Astrocyte (in vitro differentiated cells and primary cell): ENCODE measurements around the gene LAMC1. TPM values are rescaled to one million over a fixed set of nuclear protein-coding genes. Genes with fewer than 3 reads are reported as not detected.

Experiments used
- DNase-seq: peaks from one replicate; pipeline ENCODE4 v3.0.0-alpha.2; 2010; ENCODE audit warnings: low read depth
- FAIRE-seq: peaks from 2 replicates; lab custom pipeline; 2011; peaks lifted over from hg19 to GRCh38; lab: Jason Lieb, UNC
- H2AFZ ChIP-seq: 2 replicates; pipeline ENCODE4 v1.6.0; 2012; ENCODE audit warnings: low read depth, low read length, inconsistent platforms
- H3K27ac ChIP-seq: 2 replicates; pipeline ENCODE4 v1.5.1; 2011; ENCODE audit warnings: low read depth, low read length, inconsistent platforms
- H3K27me3 ChIP-seq: 2 replicates; pipeline ENCODE4 v1.6.0; 2011; ENCODE audit warnings: low read length, inconsistent platforms; ENCODE audit not compliant: insufficient read depth
- H3K36me3 ChIP-seq: 2 replicates; pipeline ENCODE4 v1.5.1; 2011; ENCODE audit warnings: low read length, inconsistent platforms; ENCODE audit not compliant: insufficient read depth
- H3K4me1 ChIP-seq: 2 replicates; pipeline ENCODE4 v1.5.1; 2011; ENCODE audit warnings: low read length, inconsistent platforms; ENCODE audit not compliant: insufficient read depth
- H3K4me2 ChIP-seq: 2 replicates; pipeline ENCODE4 v1.6.0; 2012; ENCODE audit warnings: low read length, inconsistent platforms
- H3K4me3 ChIP-seq: 2 replicates; pipeline ENCODE4 v1.5.1; 2011; ENCODE audit warnings: low read depth, mild to moderate bottlenecking, low read length, inconsistent platforms; ENCODE audit not compliant: insufficient read depth
- H3K79me2 ChIP-seq: 2 replicates; pipeline ENCODE4 v1.6.0; 2012; ENCODE audit warnings: mild to moderate bottlenecking, low read length, inconsistent platforms; ENCODE audit not compliant: insufficient read depth
- H3K9ac ChIP-seq: 2 replicates; pipeline ENCODE4 v1.6.0; 2012; ENCODE audit warnings: mild to moderate bottlenecking, low read length, inconsistent platforms
- H3K9me3 ChIP-seq: 2 replicates; pipeline ENCODE4 v1.5.1; 2012; ENCODE audit warnings: low read depth, mild to moderate bottlenecking, low read length, inconsistent platforms; ENCODE audit not compliant: insufficient read depth
- H4K20me1 ChIP-seq: 2 replicates; pipeline ENCODE4 v1.6.0; 2012; ENCODE audit warnings: low read length, inconsistent platforms; ENCODE audit not compliant: insufficient read depth
- H3K27ac Mint-ChIP-seq: one replicate; pipeline ENCODE4 v1.8.0; 2021; ENCODE audit warnings: mild to moderate bottlenecking, mixed read lengths; ENCODE audit not compliant: unreplicated experiment
- H3K27me3 Mint-ChIP-seq: one replicate; pipeline ENCODE4 v1.8.0; 2021; ENCODE audit warnings: low read depth, mixed read lengths; ENCODE audit not compliant: unreplicated experiment
- H3K36me3 Mint-ChIP-seq: one replicate; pipeline ENCODE4 v1.8.0; 2021; ENCODE audit warnings: low read depth, mixed read lengths; ENCODE audit not compliant: unreplicated experiment
- H3K4me1 Mint-ChIP-seq: one replicate; pipeline ENCODE4 v1.8.0; 2021; ENCODE audit warnings: low read depth, mixed read lengths; ENCODE audit not compliant: unreplicated experiment
- H3K4me3 Mint-ChIP-seq: one replicate; pipeline ENCODE4 v1.8.0; 2021; ENCODE audit warnings: mild to moderate bottlenecking, moderate library complexity, mixed read lengths; ENCODE audit not compliant: unreplicated experiment
- H3K9me3 Mint-ChIP-seq: one replicate; pipeline ENCODE4 v1.8.0; 2021; ENCODE audit warnings: mild to moderate bottlenecking, mixed read lengths; ENCODE audit not compliant: unreplicated experiment
- EZH2 ChIP-seq: IDR thresholded peaks from 2 replicates; pipeline ENCODE4 v1.6.1; 2012; ENCODE audit warnings: mild to moderate bottlenecking, low read length, inconsistent platforms; ENCODE audit not compliant: insufficient read depth
- total RNA-seq: library from RNA; stranded (reverse); gene quantifications from 2 replicates; pipeline ENCODE4 v1.2.1, GENCODE V29; 2021
- TF ChIP-seq, protein P1 (sequence below): IDR thresholded peaks from 2 replicates; pipeline ENCODE4 v1.5.1; 2011; ENCODE audit warnings: low read depth, mild to moderate bottlenecking, inconsistent platforms, low read length, moderate library complexity; ENCODE audit not compliant: insufficient read depth

Gene LAMC1
- total RNA-seq, 1 donor from 2014 or later: 270 TPM

GRCh38 chr1:183039985-183040447, 16.8 kb downstream of the LAMC1 start:
- peak overlapping the region; percentile 77 for H3K9ac ChIP-seq
- peak; percentile 84 for FAIRE-seq
- no peaks in the 10 kb centered on the region for H3K9me3 ChIP-seq
- H3K4me1 Mint-ChIP-seq: peaks cover 66% of the 10 kb centered on the region
- H3K36me3 ChIP-seq: peaks cover 3% of the 10 kb centered on the region
- peak overlapping the region; percentile 14 for H3K4me3 ChIP-seq
- peak overlapping the region; percentile 78 for H3K4me3 Mint-ChIP-seq
- H3K4me1 ChIP-seq: peaks cover 57% of the 10 kb centered on the region
- peak; percentile 95 for DNase-seq
- H3K27me3 Mint-ChIP-seq: no peaks in the 10 kb centered on the region
- H3K79me2 ChIP-seq: peaks cover 96% of the 10 kb centered on the region
- no peaks in the 10 kb centered on the region for H3K27me3 ChIP-seq
- H3K4me2 ChIP-seq: peak overlapping the region; percentile 77
- peak overlapping the region; percentile 99 for H3K27ac Mint-ChIP-seq
- TF ChIP-seq, protein P1, sequence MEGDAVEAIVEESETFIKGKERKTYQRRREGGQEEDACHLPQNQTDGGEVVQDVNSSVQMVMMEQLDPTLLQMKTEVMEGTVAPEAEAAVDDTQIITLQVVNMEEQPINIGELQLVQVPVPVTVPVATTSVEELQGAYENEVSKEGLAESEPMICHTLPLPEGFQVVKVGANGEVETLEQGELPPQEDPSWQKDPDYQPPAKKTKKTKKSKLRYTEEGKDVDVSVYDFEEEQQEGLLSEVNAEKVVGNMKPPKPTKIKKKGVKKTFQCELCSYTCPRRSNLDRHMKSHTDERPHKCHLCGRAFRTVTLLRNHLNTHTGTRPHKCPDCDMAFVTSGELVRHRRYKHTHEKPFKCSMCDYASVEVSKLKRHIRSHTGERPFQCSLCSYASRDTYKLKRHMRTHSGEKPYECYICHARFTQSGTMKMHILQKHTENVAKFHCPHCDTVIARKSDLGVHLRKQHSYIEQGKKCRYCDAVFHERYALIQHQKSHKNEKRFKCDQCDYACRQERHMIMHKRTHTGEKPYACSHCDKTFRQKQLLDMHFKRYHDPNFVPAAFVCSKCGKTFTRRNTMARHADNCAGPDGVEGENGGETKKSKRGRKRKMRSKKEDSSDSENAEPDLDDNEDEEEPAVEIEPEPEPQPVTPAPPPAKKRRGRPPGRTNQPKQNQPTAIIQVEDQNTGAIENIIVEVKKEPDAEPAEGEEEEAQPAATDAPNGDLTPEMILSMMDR: no peak
- TF ChIP-seq EZH2: no peak
- peaks cover 2% of the 10 kb centered on the region for H3K36me3 Mint-ChIP-seq
- H3K27ac ChIP-seq: peak overlapping the region; percentile 93
- peaks cover 18% of the 10 kb centered on the region for H4K20me1 ChIP-seq
- H2AFZ ChIP-seq: no peak overlapping the region
- no peaks in the 10 kb centered on the region for H3K9me3 Mint-ChIP-seq

- Histone ChIP-seq H3K9me3 (no peaks in the 10 kb centered on the region), H3K27ac (peak overlapping the region; percentile 93), H3K36me3 (peaks cover 2% of the 10 kb centered on the region), H3K9ac (peak overlapping the region; percentile 77), H4K20me1 (peaks cover 19% of the 10 kb centered on the region), H3K4me1 (peaks cover 63% of the 10 kb centered on the region), H2AFZ (no peak overlapping the region), H3K4me2 (peak overlapping the region; percentile 77), H3K79me2 (peaks cover 96% of the 10 kb centered on the region), H3K27me3 (no peaks in the 10 kb centered on the region), H3K4me3 (no peak overlapping the region)
- DNase-seq: no peak
- no peak for FAIRE-seq
- H3K36me3 Mint-ChIP-seq: peaks cover 2% of the 10 kb centered on the region
- H3K27ac Mint-ChIP-seq: peak overlapping the region; percentile 99
- peak overlapping the region; percentile 62 for H3K4me3 Mint-ChIP-seq
- no peaks in the 10 kb centered on the region for H3K27me3 Mint-ChIP-seq
- H3K4me1 Mint-ChIP-seq: peaks cover 69% of the 10 kb centered on the region
- TF ChIP-seq EZH2: no peak
- TF ChIP-seq, protein P1: no peak
- no peaks in the 10 kb centered on the region for H3K9me3 Mint-ChIP-seq
These were observed 17.3 kb downstream of the LAMC1 start for GRCh38 chr1:183040547-183040971.

DNA sequence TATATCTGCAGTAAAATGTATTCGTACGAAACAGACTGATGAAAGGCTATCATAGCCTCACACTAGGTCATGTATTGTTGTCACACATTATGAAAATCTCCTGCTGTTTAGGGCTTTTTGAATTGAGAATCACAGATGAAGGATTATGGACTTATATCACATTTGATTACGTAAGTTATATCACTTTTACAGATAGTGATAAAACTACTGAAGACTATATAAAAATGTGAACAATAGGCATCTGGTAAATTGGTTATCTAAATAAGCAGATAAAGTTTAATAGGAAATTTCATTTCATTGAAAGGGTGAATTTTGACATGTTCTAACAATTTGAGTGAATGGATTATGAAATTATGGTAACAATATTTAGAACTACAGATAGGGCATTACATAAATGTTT, 20.0 kb downstream of the LAMC1 start:
- Histone ChIP-seq H3K9ac (peak overlapping the region; percentile 79), H4K20me1 (peaks cover 18% of the 10 kb centered on the region), H3K4me3 (no peak overlapping the region), H3K4me2 (peak overlapping the region; percentile 69), H3K27me3 (no peaks in the 10 kb centered on the region), H3K4me1 (peaks cover 62% of the 10 kb centered on the region), H3K27ac (peak overlapping the region; percentile 93), H3K36me3 (no peaks in the 10 kb centered on the region), H3K79me2 (peaks cover 98% of the 10 kb centered on the region), H3K9me3 (no peaks in the 10 kb centered on the region), H2AFZ (no peak overlapping the region)
- Mint-ChIP-seq H3K27me3 (no peaks in the 10 kb centered on the region), H3K4me3 (no peak overlapping the region), H3K9me3 (no peaks in the 10 kb centered on the region), H3K36me3 (no peaks in the 10 kb centered on the region), H3K4me1 (peaks cover 76% of the 10 kb centered on the region), H3K27ac (peak overlapping the region; percentile 64)
- FAIRE-seq (no peak), DNase-seq (no peak)
- TF ChIP-seq, protein P1: no peak
- no peak for TF ChIP-seq EZH2
